ENCODE measurements around the gene ADAMTSL3. TPM values are rescaled to one million over a fixed set of nuclear protein-coding genes. Genes with fewer than 3 reads are reported as not detected.
"Not testable (repeated sequence)": the region's sequence is repeated elsewhere in the genome, so short reads cannot be mapped to it uniquely, and the experiment has no call there.

The ADAMTSL3 gene
- total and polyA plus RNA-seq, 2 experiments from 2014 or later = 0.61 to 0.87 TPM

DNA sequence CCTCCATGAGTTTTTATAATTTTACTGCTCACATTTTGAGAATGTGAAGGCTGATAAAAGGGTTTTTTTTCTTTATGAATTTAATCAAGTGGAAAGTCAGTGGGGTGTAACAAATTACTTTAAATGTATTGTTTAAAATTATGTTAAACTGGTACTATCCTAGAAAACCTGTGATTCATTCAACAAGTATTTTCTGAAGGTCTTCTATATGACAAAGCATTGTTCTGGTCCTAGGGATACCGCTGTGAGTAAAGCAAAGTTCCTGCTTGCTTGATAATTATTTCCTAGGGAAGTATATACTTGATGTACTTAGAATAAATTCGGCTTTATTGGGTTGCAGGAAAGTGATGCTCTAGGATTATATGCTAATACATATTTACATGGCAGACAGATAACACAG is 428.8 kb downstream of the ADAMTSL3 start:
- H4K20me1 ChIP-seq (replicated peaks; ENCODE audit: insufficient read depth) = no peaks in the 10 kb centered on the region
- no peak overlapping the region for H3K27ac ChIP-seq (ENCODE audit: low read depth)
- no peaks in the 10 kb centered on the region for H3K9me2 ChIP-seq (ENCODE audit: insufficient read depth)
- TF ChIP-seq CREB1 (CRISPR knock-in tag; IDR thresholded peaks at IDR 0.05; ENCODE audit: low read depth) = no peak
- no peak for TF ChIP-seq EZH2 (IDR thresholded peaks at IDR 0.05; ENCODE audit: low read depth, unreplicated experiment)
- no peak for TF ChIP-seq POLR2AphosphoS5 (IDR thresholded peaks at IDR 0.05; ENCODE audit: low read depth)
- TF ChIP-seq EZH2phosphoT487 (IDR thresholded peaks at IDR 0.05; ENCODE audit: unreplicated experiment) = no peak
- no peak for TF ChIP-seq ZNF114 (CRISPR knock-in tag; IDR thresholded peaks at IDR 0.05)
- no peak for TF ChIP-seq STAT1 (IDR thresholded peaks at IDR 0.05; ENCODE audit: unreplicated experiment)
- TF ChIP-seq NANOG (IDR thresholded peaks at IDR 0.05; ENCODE audit: borderline replicate concordance) = no peak
- TF ChIP-seq, protein P1, sequence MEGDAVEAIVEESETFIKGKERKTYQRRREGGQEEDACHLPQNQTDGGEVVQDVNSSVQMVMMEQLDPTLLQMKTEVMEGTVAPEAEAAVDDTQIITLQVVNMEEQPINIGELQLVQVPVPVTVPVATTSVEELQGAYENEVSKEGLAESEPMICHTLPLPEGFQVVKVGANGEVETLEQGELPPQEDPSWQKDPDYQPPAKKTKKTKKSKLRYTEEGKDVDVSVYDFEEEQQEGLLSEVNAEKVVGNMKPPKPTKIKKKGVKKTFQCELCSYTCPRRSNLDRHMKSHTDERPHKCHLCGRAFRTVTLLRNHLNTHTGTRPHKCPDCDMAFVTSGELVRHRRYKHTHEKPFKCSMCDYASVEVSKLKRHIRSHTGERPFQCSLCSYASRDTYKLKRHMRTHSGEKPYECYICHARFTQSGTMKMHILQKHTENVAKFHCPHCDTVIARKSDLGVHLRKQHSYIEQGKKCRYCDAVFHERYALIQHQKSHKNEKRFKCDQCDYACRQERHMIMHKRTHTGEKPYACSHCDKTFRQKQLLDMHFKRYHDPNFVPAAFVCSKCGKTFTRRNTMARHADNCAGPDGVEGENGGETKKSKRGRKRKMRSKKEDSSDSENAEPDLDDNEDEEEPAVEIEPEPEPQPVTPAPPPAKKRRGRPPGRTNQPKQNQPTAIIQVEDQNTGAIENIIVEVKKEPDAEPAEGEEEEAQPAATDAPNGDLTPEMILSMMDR (conservative IDR thresholded peaks at IDR 0.05; ENCODE audit: low read depth in 2 of 2) = no peak
- H3K79me2 ChIP-seq (replicated peaks; ENCODE audit: insufficient read depth) = no peaks in the 10 kb centered on the region
- H3K27me3 ChIP-seq (ENCODE audit: insufficient read depth) = peaks cover 39% of the 10 kb centered on the region
- H3K4me3 Mint-ChIP-seq = no peak overlapping the region
- DNase-seq (ENCODE audit: low spot score) (no peak), ATAC-seq (no peak)
- H3K27me3 Mint-ChIP-seq (ENCODE audit: insufficient read depth, low read depth, poor library complexity) = peaks cover 19% of the 10 kb centered on the region
- H3F3A ChIP-seq (replicated peaks; ENCODE audit: low read depth) = no peaks in the 10 kb centered on the region
- no peak overlapping the region for H3K27ac Mint-ChIP-seq
- no peaks in the 10 kb centered on the region for H3K36me3 Mint-ChIP-seq (ENCODE audit: low read depth)
- H3K4me2 ChIP-seq = no peak overlapping the region
- H3K9me3 Mint-ChIP-seq = no peaks in the 10 kb centered on the region
- H3K4me3 ChIP-seq = no peak overlapping the region
- no peak overlapping the region for H2AFZ ChIP-seq
- H3K36me3 ChIP-seq (ENCODE audit: insufficient read depth) = no peaks in the 10 kb centered on the region
- no peaks in the 10 kb centered on the region for H3K4me1 ChIP-seq (ENCODE audit: insufficient read depth)
- no peaks in the 10 kb centered on the region; the same call in 1 of the 3 replicates for H3K4me1 Mint-ChIP-seq

DNA sequence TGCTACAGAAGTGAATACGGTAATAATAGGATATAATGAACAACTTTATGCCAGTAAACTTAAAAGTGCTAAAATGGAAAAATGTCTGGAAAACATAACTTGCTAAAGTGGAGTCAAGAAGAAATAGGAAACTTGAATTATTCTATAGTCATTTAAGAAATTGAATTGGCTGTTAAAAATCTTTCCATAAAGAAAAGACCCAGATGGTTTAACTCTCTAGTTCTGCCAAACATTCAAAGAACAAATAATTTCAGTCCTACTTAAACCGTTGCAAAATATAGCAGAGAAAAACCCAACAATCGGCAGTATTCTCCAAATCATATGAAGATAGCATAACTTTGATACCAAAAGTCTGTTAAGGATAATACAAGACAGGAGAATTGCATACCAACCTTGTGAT is 432.1 kb downstream of the ADAMTSL3 start:
- H3K4me2 ChIP-seq; H3K4me3 ChIP-seq; H3K36me3 ChIP-seq (ENCODE audit: insufficient read depth); H3K27me3 Mint-ChIP-seq (ENCODE audit: insufficient read depth, low read depth, poor library complexity); H3K9me3 Mint-ChIP-seq; H3K4me3 Mint-ChIP-seq; H4K20me1 ChIP-seq (replicated peaks; ENCODE audit: insufficient read depth); H3K36me3 Mint-ChIP-seq (ENCODE audit: low read depth); H3K27ac ChIP-seq (ENCODE audit: low read depth); H3K79me2 ChIP-seq (replicated peaks; ENCODE audit: insufficient read depth); DNase-seq (ENCODE audit: low spot score); H2AFZ ChIP-seq; ATAC-seq; H3K4me1 Mint-ChIP-seq; H3F3A ChIP-seq (replicated peaks; ENCODE audit: low read depth); H3K4me1 ChIP-seq (ENCODE audit: insufficient read depth); H3K9me2 ChIP-seq (ENCODE audit: insufficient read depth); H3K27ac Mint-ChIP-seq: not testable (repeated sequence)
- peaks cover 14% of the 10 kb centered on the region for H3K27me3 ChIP-seq (ENCODE audit: insufficient read depth)

Small RNAs within 50 kb of the gene (small RNA-seq; reads per million reads assigned to genes)
- not detected for gene RNU6-1339P (ENCODE audit: low replicate concordance)
- gene RNU6-401P (ENCODE audit: low replicate concordance) = not detected

Other genes with a start within 250 kb of the ADAMTSL3 start
- 21.1 and 21.7 TPM in 2 replicates for gene SH3GL3, start 206.8 kb upstream of the ADAMTSL3 start, total RNA-seq (2014; rRNA removed; shearing (Covaris generic))
- 15.9 and 18.8 TPM in 2 replicates for gene SH3GL3, start 206.8 kb upstream of the ADAMTSL3 start, polyA plus RNA-seq (2016; fragmentation: Nextera tagmentation; extraction: Ambion mirVana)